Measurements from ENCODE around the gene CACNA1I.

The CACNA1I gene

GRCh38 chr22:39681038-39681861 is 110.7 kb downstream of the CACNA1I start:
- Mint-ChIP-seq H3K9me3 (no peaks in the 10 kb centered on the region), H3K4me1 (peaks cover 18% of the 10 kb centered on the region), H3K27ac (no peak overlapping the region), H3K27me3 (ENCODE audit: low read depth, poor library complexity) (peaks cover 3% of the 10 kb centered on the region), H3K36me3 (ENCODE audit: low read depth) (peaks cover 11% of the 10 kb centered on the region), H3K4me3 (no peak overlapping the region)
- DNase-seq, result no peak
- TF ChIP-seq, protein P1, sequence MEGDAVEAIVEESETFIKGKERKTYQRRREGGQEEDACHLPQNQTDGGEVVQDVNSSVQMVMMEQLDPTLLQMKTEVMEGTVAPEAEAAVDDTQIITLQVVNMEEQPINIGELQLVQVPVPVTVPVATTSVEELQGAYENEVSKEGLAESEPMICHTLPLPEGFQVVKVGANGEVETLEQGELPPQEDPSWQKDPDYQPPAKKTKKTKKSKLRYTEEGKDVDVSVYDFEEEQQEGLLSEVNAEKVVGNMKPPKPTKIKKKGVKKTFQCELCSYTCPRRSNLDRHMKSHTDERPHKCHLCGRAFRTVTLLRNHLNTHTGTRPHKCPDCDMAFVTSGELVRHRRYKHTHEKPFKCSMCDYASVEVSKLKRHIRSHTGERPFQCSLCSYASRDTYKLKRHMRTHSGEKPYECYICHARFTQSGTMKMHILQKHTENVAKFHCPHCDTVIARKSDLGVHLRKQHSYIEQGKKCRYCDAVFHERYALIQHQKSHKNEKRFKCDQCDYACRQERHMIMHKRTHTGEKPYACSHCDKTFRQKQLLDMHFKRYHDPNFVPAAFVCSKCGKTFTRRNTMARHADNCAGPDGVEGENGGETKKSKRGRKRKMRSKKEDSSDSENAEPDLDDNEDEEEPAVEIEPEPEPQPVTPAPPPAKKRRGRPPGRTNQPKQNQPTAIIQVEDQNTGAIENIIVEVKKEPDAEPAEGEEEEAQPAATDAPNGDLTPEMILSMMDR (IDR thresholded peaks at IDR 0.05), result no peak

DNA sequence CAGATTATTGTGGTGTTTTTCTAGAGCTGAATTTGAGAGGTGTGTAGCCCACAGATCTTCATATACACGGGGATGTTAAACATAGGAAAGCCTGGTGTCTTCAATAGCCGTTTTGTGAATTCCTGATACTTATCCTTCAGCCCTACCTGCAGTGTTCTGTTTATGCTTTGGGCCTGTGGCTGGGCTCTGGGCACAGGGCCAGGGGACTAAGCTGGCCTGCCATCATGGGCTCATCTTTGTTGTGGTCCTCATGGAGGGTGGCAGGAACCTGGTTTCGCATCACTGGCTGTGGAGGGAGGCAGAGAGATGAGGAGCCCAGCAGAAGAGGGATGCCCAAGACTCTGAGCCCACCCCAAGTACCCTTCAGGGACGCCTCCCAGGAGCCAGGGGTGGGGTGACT is 112.4 kb downstream of the CACNA1I start:
- DNase-seq, result no peak
- Mint-ChIP-seq H3K27ac (no peak overlapping the region), H3K4me1 (peaks cover 26% of the 10 kb centered on the region), H3K36me3 (ENCODE audit: low read depth) (peaks cover 11% of the 10 kb centered on the region), H3K4me3 (no peak overlapping the region), H3K9me3 (no peaks in the 10 kb centered on the region), H3K27me3 (ENCODE audit: low read depth, poor library complexity) (peaks cover 3% of the 10 kb centered on the region)
- TF ChIP-seq, protein P1 (IDR thresholded peaks at IDR 0.05), result no peak

GRCh38 chr22:39683639-39684038 is 113.1 kb downstream of the CACNA1I start:
- no peaks in the 10 kb centered on the region for H3K9me3 Mint-ChIP-seq
- TF ChIP-seq, protein P1 (IDR thresholded peaks at IDR 0.05), result no peak
- H3K4me1 Mint-ChIP-seq, result peaks cover 32% of the 10 kb centered on the region
- no peak overlapping the region for H3K4me3 Mint-ChIP-seq
- peaks cover 11% of the 10 kb centered on the region for H3K36me3 Mint-ChIP-seq (ENCODE audit: low read depth)
- H3K27ac Mint-ChIP-seq, result no peak overlapping the region
- peaks cover 3% of the 10 kb centered on the region for H3K27me3 Mint-ChIP-seq (ENCODE audit: low read depth, poor library complexity)
- no peak for DNase-seq

GRCh38 chr22:39684702-39685281 is 114.2 kb downstream of the CACNA1I start:
- Mint-ChIP-seq H3K36me3 (ENCODE audit: low read depth) (peaks cover 11% of the 10 kb centered on the region), H3K27ac (no peak overlapping the region), H3K4me3 (no peak overlapping the region), H3K27me3 (ENCODE audit: low read depth, poor library complexity) (peaks cover 5% of the 10 kb centered on the region), H3K9me3 (no peaks in the 10 kb centered on the region), H3K4me1 (peaks cover 44% of the 10 kb centered on the region)
- TF ChIP-seq, protein P1 (IDR thresholded peaks at IDR 0.05), result no peak
- DNase-seq, result no peak

DNA sequence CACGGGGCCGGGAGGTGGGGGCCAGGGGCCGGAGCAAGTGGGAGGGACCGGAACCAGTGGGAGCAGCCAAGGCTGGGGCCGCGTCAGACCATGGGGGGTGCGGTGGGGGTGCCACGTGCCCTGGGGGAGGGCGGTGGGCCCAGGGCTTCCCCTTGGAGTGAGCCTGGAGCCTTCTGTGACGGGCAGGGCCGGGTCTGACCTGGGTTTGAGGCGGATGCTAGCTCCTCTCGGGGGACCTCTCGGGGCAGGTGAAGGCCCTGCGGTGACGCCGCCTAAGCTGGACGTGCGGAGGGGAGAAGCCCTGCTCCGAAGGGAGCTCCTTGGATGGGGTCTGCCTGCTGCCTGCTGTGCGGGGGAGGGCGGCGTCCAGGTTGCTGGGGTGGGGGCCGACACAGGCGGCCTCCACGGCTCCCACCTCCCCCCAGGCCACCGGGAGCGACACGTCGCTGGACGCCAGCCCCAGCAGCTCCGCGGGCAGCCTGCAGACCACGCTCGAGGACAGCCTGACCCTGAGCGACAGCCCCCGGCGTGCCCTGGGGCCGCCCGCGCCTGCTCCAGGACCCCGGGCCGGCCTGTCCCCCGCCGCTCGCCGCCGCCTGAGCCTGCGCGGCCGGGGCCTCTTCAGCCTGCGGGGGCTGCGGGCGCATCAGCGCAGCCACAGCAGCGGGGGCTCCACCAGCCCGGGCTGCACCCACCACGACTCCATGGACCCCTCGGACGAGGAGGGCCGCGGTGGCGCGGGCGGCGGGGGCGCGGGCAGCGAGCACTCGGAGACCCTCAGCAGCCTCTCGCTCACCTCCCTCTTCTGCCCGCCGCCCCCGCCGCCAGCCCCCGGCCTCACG is 115.0 kb downstream of the CACNA1I start:
- DNase-seq, result no peak
- no peak overlapping the region for H3K27ac Mint-ChIP-seq
- TF ChIP-seq, protein P1 (IDR thresholded peaks at IDR 0.05), result no peak
- H3K36me3 Mint-ChIP-seq (ENCODE audit: low read depth), result peaks cover 11% of the 10 kb centered on the region
- H3K27me3 Mint-ChIP-seq (ENCODE audit: low read depth, poor library complexity), result peaks cover 5% of the 10 kb centered on the region
- peaks cover 52% of the 10 kb centered on the region for H3K4me1 Mint-ChIP-seq
- no peaks in the 10 kb centered on the region for H3K9me3 Mint-ChIP-seq
- no peak overlapping the region for H3K4me3 Mint-ChIP-seq
